Putamen (tissue), 1 donor: ENCODE measurements around the gene METAP2.
A peak's percentile ranks its signal among the peaks of the same experiment; 100 is the strongest.

ENCODE experiments used
- DNase-seq: peaks from one replicate; pipeline ENCODE4 v3.0.0-alpha.2; 2016; ENCODE audit warnings: low spot score

The METAP2 gene

DNA sequence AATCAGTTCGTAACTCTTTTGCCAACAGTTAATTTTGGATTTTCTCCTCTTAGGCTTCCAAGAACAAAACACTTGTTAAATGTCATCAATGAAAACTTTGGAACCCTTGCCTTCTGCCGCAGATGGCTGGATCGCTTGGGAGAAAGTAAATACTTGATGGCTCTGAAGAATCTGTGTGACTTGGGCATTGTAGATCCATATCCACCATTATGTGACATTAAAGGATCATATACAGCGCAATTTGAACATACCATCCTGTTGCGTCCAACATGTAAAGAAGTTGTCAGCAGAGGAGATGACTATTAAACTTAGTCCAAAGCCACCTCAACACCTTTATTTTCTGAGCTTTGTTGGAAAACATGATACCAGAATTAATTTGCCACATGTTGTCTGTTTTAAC is 39.6 kb downstream of the METAP2 start:
- no peak for DNase-seq

DNA sequence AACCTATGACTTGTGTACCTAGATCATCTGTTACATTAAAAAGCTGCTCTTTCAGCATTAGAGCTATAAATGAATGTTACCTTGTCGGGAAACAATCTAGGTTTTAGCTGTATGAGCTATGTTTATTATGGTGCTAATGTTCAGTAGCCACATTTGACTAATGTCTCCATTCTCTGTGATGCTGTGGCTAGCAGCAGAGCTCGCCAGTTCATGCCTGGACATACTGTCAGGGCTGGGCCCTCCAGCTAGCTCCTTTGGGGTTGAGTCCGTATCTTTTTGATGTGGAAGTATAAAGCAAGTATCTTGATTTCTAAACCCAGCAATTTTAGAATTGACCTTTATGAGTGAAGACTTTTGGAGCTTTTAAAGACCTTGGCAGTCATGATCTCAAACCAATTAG is 41.2 kb downstream of the METAP2 start:
- no peak for DNase-seq

DNA sequence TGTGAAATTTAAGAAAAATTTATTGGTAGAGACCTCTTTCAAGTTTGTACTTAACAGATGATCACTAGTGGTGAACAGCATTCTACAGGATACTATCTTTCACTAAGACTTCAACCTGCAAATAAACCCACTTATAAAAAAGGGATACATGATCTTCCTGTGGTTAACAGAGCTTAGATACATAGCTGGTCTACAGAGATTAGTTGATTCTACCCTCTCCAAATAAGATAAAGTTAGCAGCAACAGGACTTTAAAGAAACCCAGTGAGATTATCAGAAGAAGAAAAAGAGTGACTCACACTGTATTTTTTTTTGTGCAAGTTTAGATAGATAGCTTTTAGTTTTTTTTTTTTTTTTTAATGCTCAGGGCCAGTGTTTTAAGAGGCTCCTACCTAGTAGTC is 42.8 kb downstream of the METAP2 start:
- no peak for DNase-seq

DNA sequence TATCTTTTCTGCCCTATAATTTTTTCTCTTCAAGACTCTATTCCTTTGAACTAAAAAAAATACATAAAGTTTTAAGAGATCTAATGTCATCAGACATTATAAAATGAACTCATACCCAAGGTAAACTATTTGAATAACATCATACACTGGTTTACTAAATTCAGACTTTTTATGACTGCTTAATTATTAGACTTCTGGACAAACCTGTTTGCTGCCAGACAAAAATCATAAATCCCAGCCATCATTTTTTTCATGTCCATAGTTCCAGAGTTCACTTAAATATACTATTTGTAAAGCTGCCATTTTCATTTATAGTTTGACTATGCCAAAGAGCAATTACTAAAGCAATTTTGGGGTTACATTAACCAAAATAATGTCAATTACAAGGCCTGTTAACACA is 43.3 kb downstream of the METAP2 start:
- DNase-seq = no peak

DNA sequence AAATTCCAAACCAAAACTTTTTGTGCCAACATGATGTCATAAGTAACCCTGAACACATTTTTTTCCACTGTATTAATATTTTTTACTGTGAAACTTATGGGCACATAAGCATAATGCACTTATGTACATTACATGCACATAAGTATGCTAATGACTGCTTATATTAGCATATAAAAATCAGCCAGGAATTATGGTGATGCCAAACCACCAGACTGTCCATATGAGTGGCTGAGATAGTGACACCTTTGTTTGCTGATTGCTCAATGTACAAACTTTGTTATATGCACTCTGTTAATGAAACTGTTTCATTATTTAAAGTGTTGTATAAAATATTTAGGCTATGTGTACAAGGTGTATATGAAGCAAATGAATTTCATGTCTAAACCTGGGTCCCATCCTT is 45.0 kb downstream of the METAP2 start:
- no peak for DNase-seq

DNA sequence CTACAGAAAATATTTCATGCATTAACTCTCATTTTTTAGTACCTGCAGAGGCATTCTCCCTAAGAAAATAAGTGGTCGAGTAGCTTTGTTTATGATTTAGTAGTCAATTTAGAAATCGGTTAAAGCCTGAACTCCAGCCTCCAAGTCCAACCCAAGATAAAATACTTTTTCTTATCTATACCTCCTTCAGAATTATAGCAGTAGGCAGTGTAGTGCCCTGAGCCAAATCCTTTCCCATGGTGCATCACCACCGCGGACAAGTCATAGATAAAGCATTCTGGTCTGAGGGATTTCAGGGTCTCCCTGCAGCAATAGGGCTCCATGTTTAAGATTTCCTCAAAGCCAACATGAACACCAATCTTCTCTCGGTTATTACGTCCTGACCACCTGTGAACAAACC is 46.9 kb downstream of the METAP2 start:
- no peak for DNase-seq

DNA sequence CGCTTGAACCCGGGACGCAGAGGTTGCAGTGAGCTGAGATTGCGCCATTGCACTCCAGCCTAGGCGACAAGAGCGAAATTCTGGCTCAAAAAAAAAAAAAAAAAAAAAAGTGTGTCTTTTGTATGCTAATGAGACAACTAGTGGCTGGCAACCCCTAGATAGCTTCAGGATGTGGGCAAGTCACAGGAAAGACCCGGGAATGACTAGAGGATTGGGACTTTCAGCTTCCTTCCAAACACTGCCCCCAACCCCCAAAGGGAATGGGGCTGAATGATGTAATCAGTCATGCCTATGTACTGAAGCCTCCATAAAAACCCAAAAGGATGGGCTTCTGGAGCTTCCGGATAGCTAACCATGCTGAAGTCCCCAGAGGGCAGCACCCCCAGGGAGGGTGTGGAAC is 48.7 kb downstream of the METAP2 start:
- no peak for DNase-seq

DNA sequence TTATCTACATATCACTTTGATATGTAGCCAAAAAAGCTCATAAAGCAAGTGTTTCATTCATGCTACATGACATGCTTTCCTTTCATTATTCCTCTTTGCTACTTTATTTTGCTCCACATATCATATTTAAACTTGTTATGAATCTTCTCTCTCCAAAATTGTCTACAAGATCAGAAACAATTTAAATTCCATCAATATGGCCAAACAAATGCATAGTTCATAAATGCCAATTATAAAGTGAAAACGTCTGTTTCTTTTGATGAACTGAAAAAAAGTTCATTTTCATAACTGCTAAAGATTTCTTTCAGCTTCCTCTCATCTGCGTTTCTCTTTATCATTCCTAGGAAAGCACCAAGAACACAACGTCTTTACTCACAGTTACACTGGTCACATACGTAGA is 54.5 kb downstream of the METAP2 start:
- no peak for DNase-seq

DNA sequence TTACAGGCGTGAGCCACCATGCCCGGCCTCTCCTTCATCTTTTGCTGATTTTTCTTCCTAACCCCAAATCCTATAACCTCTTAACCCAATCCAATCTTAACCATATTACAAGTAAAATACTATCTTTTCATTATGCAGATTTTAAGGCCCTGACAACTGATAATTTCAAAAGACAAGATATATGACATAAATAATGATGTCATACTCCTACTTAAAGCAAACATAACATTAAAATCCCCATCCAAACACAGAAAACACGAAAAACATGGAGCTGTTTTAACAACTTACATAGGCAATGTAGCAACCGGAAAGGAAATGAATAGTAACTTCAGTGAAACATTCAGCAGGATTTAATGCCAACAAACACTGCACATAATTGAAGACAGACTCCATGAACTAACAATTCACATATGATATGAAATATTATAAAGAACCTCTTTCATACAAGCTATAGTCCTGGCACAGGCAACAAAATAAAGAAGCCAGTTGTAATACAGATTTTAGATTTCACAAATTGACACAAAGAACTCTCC is 55.8 kb downstream of the METAP2 start:
- no peak for DNase-seq

DNA sequence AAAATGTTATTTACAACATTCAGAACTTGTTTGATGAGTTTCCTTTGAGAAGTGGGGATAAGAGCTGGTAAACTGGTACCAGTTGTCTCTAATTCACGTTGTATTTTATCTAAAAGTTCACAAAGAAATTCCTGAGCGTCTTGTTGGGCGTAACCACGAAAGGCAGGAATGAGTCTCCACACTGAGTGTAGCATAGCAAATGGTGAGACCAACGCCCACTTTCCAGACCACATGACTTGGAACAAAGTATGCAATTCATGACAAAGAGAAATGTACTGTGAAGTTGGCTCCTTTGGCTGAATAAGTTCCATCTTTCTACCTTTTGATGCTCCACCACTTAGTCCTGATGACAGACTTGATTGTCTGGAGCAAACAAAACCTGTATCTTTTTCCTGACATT is 58.9 kb downstream of the METAP2 start:
- DNase-seq = no peak

DNA sequence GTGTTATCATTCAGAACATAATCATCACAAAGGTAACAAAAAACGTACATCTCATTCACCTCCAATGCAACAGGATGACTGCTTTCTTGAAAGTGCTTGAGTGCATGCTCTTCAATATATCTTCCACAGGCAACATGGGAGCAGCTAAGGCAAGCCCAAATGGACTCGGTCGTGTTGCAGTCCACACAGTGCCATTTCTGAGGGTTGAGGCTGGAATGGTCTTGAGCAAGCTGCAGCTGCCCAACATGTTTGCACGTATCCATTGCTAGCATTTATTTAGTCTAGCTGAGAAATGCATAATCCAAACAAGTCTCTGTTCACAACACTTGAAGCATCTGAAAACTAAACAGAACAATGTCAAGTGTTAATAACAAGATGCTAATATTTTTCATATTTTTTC is 60.0 kb downstream of the METAP2 start:
- no peak for DNase-seq

DNA sequence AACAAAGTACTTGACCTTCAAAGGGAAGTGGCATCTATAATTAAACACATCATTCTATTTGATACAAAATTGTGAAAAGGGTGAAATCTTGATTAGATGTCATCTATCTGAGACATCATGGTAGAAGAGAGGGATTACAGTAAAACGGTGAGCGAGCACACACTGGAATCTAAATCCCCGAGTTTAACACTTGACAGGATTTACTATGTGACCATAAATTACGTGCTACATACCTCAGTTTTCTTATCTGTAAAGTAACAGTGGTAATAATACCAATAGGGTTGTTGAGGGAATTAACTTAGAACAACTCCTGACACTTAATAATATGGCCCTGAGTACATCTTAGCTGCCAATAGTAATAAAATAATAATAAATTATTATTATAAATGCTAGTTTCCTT is 64.1 kb downstream of the METAP2 start:
- DNase-seq = no peak

DNA sequence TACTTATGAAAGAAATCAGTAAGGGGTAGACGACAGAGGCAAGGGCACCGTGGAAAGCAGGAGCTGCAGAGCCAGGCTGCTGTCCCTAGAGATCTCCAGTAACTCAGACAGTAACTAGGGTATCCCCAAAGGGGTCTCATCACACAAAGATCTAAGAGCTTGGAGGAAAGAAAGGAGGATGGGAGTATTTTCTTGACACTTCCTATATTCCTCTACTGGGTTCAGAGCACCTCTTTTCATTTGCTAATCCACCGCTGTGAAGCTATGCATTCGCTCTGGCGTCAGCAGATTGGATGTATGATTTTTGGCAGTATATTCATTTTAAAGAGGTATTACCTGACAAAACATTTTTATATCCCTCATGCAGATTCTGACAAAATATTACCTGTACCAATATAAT is 64.7 kb downstream of the METAP2 start:
- DNase-seq = no peak

DNA sequence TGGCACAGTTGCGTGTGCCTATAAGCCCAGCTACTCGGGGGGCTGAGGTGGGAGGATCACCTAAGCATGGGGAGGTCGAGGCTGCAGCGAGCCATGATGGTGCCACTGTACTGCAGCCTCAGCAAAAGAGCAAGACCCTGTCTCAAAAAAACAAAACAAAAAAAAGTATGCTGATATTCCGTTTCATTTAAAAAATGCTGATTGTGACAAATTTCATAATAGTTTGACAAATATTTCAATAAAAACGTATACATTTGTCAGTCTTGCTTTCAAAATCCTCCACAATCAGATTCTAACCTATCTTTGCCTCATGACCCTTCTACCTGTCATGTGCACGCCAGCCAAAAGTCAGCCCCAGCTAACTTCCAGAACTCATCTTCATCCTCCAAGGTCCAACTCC is 67.5 kb downstream of the METAP2 start:
- DNase-seq = no peak

DNA sequence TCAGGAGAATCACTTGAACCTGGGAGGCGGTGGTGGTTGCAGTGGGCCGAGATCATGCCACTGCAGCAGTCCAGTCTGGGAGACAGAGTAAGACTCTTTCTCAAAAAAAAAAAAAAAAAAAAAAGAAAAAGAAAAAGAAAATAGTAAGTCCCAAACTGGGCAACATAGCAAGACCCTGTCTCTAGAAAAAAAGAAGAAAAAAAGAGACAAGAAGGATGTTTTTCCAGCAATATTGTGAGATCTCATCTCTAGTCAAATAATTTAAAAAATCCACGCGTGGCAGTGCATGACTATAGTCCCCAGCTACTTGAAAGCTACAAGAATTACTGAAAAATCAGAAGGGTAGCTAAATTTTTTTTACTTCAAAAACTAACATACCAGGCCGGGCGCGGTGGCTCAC is 69.4 kb downstream of the METAP2 start:
- DNase-seq = no peak

DNA sequence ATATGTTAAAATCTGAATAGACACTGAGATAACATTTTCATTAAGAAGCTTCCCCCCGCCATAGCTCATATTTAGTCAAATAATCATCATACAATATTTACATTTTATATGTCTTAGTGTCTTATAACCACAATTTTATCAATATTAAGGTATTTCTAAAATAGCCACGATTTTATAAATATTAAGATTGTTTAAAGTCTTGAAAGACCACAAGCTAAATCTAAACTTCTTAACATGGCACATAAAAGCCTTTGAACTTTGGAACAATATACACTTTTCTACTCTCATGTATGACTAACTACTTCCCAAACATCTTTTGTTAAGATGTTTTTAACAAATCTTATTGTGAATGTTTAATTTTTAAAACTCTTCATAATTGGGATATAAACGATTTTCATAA is 70.8 kb downstream of the METAP2 start:
- no peak for DNase-seq

DNA sequence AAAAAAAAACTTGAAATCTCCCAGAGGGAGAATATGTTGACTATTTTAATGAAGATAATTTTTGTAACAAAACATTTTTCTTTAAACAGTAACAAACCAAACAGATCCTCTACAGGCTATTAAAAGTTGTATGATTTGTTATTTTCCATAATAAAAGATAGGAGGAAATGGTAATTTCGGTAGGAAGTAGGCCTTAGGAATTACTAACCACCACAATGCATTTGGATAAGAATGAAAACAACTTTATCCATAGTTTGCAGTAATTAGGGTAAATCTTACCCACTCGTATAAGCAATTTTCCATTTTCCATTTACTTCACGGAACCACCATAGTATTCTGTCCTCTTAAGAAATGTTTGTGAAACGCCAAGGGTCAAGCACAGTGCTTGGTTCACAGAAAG is 71.4 kb downstream of the METAP2 start:
- DNase-seq = no peak

DNA sequence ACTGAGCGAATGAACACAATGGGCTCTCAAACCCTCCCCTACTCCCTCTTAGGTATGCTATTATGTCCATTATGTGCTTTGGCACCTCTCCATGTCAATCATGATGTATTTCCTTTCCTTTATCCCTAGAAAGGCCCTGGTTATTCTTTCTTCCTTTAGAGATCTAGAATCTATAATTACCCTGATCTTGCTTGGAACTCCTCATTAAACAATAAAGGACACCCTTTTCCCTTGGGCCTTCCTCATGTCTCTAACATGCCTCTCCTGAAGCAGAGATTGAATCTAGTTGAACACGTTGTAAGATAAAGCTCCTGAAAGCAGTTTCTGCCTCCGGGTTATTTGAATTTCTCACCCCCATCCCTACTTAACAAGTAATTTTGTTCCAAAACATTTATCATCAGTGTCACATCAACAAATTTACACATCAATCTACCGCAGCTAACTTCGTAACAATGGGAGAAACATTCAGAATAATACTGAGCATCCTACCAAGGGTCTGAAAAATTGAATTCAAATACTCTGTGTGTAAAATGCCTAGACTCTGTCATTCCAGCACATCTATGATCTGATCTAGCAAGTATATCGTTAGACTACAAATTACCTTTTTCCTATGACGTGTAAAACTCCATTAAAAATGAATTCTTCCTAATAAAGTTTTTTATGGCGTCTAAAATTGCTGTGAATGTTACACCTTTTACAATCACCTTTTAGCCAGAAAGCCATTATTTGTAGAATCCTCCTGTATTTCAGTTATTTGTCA is 72.0 kb downstream of the METAP2 start:
- DNase-seq = no peak

DNA sequence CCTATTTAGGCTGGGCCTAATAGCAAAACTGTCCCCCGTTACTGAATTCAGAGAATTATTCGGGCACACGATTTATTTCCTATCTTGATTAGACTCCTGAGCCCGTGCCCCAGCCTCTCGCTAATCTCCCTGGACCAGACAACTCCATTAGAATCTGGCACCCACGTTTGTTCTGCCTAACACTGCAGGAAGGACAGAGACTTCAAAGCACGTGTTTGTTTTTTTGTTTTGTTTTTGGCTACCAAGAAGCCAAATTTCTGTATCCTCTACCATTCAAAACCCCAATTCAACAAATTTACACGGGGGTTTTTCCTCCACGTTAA is 72.5 kb downstream of the METAP2 start:
- no peak for DNase-seq

DNA sequence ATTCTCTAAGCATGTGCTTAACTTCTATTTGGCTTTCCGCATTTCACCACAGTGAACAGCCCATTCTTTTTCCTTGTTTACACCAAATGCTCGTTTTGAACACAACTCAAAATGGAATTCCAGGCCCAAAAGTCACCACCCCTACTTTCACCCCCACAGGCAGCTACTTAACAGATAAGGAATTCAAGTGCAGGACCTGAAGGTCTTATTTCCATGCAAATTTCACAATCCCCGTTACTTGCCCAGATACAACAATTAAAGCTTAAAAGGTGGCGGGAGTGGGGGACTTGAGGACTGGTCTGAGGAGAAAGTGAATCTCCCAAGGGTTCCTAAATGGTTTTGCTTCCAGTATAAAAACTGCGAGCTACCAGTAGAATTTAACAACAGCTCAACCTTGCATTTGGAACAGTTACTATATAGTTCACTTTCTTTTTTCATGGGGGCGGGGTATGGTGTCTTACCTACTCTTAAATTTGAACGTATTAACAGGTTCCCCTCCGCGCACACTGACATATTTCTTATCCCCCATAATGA is 73.6 kb downstream of the METAP2 start:
- no peak for DNase-seq

DNA sequence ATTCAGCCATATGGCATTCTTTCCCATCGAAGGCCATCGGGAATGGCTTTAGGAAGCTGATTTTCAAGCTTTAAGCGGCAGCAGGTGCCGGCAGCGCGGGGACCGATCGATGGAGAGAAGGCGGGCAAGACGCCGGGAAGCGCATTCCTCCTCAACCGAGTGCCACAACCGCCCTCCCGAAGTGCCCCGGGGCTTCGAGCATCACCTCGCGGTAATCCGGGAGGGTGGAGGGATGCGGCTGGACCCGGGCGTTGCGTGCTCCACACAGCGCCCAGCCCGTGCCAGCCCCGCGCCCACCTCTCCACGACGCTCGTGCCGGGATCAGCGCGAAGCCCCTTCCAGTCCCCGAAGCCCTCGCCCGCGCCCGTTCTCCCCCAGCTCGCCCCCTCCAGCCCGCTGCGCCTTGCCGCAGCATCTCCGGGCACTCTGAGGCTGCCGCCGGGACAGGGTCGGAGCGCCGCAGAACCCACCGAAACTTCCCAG is 74.1 kb downstream of the METAP2 start:
- DNase-seq = no peak

DNA sequence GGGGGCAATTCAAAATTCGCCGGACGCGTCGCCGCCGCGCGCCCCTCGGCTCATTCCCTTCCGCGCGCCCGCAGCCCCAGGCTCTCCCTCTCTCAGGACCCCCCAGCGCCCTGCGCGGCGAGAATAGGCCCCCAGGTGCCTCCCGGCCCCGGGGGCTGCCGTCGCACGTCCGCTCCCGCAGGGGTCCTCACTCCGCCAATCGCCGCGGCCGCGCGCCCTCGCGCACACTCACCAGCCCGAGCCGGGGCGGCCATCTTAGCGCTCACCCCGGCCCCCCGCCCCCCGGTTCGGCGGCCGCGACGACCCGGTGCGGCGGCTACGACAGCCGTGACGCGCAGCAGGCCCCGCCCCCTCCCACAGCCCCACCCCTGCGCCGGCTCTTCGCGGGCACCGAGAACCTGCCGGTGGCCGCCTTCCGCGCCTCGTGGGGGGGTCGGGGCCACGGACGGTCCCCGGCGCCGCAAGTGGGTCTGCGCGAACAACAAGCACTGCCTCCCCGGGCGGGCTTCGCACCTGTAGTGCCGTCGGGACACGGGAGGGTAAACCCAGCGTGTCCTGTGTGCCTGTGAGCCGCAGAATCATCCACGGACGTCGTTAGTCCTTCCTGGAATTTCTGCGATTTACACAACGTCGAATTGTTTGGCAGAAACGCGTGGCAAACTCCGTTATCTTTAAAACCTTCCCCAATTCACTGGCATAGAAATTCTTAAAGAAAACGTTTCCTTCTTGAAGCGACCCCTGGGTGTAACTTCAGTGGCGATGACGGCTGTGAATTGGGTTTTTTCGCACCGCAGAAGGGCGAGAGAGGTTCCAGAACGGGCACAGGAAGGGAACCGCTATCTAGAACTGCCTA is 74.8 kb downstream of the METAP2 start:
- DNase-seq = peak; percentile 47
